Measurements from ENCODE around the gene MRPL19.
"Not testable (repeated sequence)": the region's sequence is repeated elsewhere in the genome, so short reads cannot be mapped to it uniquely, and the experiment has no call there.

MRPL19 gene

GRCh38 chr2:75675908-75676307, 29.3 kb downstream of the MRPL19 start:
- DNase-seq = no peak

- DNase-seq = no peak
Observed at GRCh38 chr2:75676464-75676863, 29.9 kb downstream of the MRPL19 start.

DNA sequence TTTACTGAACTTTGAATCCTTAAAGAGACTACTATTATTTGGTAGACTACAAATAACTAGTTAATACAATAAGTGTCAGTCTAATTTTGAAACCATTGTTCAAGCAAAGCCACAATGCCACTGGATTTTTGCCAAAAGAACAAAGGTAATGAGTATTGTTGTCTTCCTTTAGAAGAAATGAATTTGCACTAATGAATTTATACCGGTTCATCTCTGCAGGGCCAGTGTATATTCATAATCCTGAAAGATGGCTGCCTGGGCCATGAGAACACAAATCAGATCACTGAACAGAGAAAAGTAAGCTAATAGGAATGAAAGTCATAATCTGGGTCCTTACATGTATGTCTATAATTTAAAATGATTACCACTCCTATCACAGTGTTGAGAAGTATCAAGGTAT, 33.0 kb downstream of the MRPL19 start:
- no peak for DNase-seq

GRCh38 chr2:75680402-75680801, 33.8 kb downstream of the MRPL19 start:
- DNase-seq = no peak

DNA sequence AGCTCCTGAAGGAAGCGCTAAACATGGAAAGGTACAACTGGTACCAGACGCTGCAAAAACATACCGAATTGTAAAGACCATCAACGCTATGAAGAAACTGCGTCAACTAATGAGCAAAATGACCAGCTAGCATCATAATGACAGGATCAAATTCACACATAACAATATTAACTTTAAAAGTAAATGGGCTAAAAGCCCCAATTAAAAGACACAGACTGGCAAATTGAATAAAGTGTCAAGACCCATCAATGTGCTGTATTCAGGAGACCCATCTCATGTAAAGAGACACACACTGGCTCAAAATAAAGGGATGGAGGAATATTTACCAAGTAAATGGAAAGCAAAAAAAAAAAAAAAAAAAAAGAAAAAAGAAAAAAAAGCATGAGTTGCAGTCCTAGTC, 36.8 kb downstream of the MRPL19 start:
- not testable (repeated sequence) for DNase-seq

DNA sequence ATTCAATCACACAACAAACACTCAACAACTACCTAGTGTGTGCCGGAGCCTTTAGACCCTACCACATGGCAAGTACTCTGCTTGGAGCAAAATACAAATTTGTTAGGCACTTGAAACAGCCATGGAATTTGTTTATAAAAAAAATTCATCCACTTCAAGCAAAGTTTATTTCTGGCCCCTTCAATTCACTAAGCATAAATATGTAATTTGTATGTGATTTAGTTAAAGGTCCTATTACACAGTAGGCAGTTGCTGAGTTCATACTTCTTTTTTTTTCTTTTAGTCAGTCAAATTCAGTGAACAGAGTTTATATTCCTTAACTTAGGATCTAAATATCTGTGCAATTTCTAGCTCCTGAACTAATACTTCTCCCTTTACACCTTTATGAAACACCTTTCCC, 41.6 kb downstream of the MRPL19 start:
- no peak for DNase-seq

GRCh38 chr2:75698918-75699317, 52.3 kb downstream of the MRPL19 start:
- DNase-seq = peak; percentile 62

DNA sequence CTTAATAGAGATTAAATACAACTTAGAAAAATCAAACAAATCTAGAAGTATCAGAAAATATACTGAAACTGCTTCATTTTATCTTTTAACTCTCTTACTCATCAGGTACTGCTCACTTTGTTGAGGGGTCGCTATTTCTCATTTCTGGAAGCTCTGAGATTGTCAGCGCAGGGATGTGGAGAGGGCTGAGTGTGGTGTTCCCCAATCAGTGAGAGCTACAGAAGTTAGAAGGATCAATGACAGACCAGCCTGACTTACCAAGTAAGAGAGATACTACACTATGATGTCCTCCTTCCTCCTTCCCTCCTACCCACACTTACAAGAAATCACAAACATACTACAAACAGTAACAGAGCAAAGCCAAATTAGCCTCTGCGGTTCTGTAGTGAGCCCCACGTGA, 56.0 kb downstream of the MRPL19 start:
- no peak for DNase-seq

GRCh38 chr2:75703589-75704287, 57.2 kb downstream of the MRPL19 start:
- no peak for DNase-seq

- peak; percentile 7 for DNase-seq
Observed at GRCh38 chr2:75705921-75706320, 59.3 kb downstream of the MRPL19 start.

- DNase-seq = peak; percentile 13
Observed at GRCh38 chr2:75707901-75708300, 61.3 kb downstream of the MRPL19 start.

DNA sequence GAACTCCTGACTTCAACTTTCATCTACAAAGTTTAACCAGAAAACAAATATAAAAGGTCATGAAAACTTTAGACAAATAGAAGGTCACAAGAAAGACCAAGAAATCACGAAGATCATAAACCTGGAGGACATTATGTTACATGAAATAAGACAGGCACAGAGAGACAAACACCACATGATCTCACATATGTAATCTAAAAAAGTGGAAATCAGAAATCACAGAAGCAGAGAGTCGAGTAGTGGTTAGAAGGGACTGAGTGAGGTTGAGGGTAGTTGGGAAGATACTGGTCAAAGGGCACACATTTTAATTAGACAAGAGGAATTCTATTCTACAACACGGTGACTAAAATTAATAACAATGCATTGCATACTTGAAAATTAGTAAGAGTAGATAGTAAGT, 62.7 kb downstream of the MRPL19 start:
- peak; percentile 4 for DNase-seq

- no peak for DNase-seq
Observed at GRCh38 chr2:75710220-75710576, 63.6 kb downstream of the MRPL19 start.

- DNase-seq = peak; percentile 89
Observed at GRCh38 chr2:75710577-75711253, 64.1 kb downstream of the MRPL19 start, which contains the start of gene GCFC2. TSS of gene GCFC2 (minus strand) at chr2:75710915. CDS start at chr2:75710855, 60 bp downstream.

- not testable (repeated sequence) for DNase-seq
Observed at GRCh38 chr2:75711590-75711989, 65.0 kb downstream of the MRPL19 start.

DNA sequence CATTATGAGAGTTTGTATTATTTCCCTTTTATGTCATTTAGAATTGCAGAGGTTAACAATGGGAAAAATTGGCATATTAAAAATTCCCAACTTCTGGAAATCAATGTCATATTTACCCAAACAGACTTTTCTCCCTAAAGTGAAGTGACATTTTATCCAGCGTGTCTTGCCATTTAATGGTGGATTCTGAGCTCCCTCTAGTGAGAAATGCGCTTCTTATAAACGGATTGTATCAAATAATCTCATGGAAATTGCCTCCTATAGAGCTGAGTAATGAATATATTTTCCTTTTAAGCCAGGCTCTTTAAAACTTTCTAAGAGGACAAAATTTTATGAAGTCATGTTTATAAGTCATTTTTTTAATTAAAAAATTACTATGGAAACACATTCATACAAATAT, 69.8 kb downstream of the MRPL19 start:
- no peak for DNase-seq

GRCh38 chr2:75719616-75720015, 73.0 kb downstream of the MRPL19 start:
- no peak for DNase-seq

- no peak for DNase-seq
Observed at GRCh38 chr2:75720525-75720924, 73.9 kb downstream of the MRPL19 start.

DNA sequence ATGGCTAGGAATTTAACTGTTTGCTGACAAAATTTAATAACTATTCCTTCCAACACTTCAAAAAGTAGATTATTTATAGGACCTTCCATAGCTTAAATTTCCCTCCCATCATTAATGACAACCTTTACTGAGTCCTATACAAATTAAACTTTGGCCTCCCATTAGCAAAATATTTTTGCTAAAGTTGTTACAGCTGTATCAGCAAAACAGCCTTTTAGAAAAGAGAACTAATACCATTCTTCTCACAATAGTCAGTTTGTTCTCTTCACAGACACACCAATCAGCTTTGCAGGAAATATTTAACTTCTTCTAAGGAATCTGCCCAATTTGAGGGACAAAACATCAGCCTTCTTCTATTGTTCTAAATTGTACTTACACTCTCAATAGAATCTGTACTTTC, 76.1 kb downstream of the MRPL19 start:
- no peak for DNase-seq

- DNase-seq = no peak
Observed at GRCh38 chr2:75728614-75729419, 82.2 kb downstream of the MRPL19 start.

DNA sequence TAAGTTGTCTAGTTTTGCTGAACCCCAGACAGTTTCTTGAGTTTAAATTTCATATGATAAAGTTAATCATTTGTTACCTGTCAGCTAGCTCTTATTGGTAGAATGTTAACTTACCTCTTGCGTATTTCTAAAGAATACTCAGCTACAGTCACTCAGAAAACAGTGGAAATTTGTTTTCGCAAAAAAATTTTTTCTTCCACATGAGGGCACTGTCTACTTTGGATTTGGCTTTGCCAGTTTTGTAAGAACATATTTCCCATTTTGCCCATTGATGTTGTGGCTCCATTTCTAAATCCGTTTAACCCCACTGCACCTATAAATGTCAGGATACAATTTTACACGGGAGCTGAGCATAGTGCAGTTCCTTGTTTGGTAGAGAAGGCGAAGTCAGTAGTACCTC, 83.3 kb downstream of the MRPL19 start:
- peak; percentile 14 for DNase-seq

DNA sequence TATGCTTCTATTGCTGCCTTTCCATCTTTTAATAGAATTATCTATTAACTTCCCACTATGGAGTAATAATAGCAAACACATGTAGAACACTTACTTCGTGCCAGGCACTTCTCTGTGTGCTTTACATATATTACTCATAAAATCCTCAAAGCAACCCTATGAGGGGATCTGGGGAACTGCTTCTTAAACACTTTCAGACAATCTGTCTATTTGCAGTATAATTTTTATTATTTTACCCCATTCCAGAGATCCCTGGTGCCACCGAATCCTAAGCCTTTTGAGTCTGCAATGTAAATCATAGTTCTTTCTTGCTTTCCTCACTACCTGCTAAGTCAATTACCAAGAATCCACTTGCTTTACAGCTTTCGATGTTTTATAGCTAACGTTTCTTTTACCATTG, 89.7 kb downstream of the MRPL19 start:
- no peak for DNase-seq

DNA sequence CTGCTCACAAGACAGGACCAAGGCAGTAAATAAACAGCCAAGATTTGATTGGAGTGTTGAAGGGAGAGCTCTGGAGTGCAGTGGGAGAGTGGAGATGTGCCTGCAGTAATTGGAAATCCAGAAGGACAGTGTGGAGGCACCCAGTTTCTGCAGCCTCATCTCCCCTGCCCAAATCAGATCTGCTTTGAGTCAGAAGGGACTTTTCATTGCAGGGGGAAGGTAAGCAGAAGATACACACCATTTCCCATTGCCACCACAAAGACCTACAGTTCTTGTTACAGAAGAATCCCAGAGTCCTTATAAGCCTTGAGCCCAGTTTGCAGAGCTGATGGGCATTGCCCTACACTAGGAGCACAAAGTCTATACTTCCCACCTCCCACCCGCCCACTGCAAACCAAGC, 91.4 kb downstream of the MRPL19 start:
- DNase-seq = no peak
